ENCODE measurements around the gene LATS2.

The LATS2 gene

DNA sequence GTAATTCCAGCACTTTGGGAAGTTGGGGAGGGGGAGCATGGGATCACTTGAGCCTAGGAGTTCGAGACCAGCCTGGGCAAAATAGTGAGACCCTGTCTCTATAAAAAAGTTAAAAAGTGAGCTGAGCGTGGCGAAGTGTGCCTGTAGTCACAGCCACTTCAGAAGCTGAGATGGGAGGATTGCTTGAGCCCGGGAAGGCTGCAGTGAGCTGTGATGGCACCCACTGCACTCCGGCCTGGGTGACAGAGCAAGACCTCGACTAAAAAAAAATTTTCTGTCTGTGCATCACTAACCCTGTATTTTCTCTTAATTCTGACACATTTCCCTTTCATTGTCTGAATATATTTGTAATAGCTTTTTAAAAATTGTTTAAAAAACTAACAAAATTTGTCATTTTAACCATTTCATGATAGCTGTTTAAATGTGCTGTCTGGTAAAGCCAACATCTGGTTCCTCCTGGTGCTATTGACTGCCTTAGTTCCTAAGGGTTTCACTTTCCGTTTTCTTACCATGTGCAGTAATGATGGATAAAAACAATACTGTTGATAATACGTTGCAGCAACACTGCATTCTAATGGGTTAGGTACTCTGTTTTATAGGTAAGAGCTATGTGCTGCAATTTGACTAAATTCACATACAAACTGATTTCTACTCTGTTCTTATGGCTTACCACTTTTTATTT, 29.7 kb downstream of the LATS2 start:
- TF ChIP-seq ZNF274 (IDR thresholded peaks at IDR 0.05; ENCODE audit: low read depth, low read length) (no peak), SUZ12 (IDR thresholded peaks at IDR 0.05; ENCODE audit: extremely low read depth, insufficient read depth, insufficient read length) (no peak), YY1 (IDR thresholded peaks at IDR 0.05; ENCODE audit: insufficient read depth, insufficient read length) (no peak)
- Histone ChIP-seq H3K4me3 (ENCODE audit: insufficient read length, low read depth) (no peak overlapping the region), H3K36me3 (ENCODE audit: insufficient read depth, insufficient read length, low read length) (peaks cover 7% of the 10 kb centered on the region), H3K4me1 (ENCODE audit: insufficient read depth, insufficient read length) (peaks cover 5% of the 10 kb centered on the region), H3K9ac (ENCODE audit: insufficient read length, low read depth) (no peak overlapping the region), H3K27me3 (ENCODE audit: insufficient read depth, insufficient read length) (no peaks in the 10 kb centered on the region), H3K9me3 (ENCODE audit: insufficient read depth, low read length) (no peaks in the 10 kb centered on the region)
- no peak for DNase-seq (ENCODE audit: low read depth, low spot score)

DNA sequence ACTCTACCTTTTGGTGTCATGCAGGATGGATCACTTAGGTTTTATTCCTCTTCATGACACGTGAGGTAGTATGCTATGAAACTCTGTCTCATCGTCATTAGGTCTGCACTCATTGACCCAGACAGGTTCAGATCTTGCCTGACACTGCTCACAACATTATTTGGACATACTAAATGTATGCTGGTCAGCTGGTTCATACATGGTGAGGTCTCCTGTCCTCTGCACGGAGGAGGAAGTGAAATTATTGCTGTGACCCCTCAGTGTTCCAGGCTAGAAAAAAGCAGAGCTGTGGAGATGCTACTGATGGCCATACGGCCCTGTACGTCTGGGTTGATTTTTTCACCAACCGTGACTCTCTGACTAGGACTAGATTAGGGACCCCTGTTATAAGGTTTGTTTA, 35.8 kb downstream of the LATS2 start:
- H3K9ac ChIP-seq (ENCODE audit: insufficient read length, low read depth): no peak overlapping the region
- H3K27me3 ChIP-seq (ENCODE audit: insufficient read depth, insufficient read length): no peaks in the 10 kb centered on the region
- peaks cover 15% of the 10 kb centered on the region for H3K36me3 ChIP-seq (ENCODE audit: insufficient read depth, insufficient read length, low read length)

DNA sequence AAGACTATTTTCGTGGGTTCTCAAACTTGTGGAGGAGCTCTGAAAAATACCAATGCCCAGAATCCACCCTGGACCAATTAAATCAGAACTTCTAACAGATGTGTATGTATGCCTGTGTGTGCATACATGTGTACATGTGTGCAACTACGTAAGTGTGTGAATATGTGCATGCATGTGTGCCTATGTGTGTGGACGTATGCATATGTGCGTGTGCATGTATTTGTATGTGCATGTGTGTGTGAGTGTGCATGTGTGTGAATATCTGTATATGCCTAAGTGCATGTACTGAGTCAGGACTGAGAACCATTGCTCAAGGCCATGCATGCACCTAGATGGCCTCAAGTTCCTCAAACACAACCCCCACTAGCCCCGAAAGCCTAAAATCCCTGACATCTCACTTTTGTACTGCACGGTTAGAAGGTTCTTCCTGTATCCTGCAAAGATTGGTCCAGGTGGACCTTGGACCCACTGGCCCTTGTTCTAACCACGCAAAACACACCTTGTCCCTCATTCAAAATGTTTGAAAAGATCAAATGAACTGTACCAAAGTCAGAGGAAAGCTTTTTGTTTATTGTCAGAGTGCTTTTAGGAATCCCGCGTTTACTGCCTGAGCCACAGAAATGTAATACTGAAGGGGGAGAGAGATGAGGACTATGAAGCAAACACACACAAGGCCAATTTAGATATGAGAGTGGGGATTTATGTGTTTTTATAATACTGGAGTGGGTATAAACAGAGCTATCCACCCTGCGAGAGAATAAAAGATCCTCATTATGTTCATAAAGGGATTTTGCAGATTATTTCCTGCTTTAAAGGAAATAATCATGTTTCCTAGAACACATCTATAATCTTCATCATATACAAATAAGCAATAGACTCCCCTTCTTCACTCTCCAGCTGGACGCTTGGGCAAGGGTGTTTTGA, 39.1 kb downstream of the LATS2 start:
- TF ChIP-seq YY1 (IDR thresholded peaks at IDR 0.05; ENCODE audit: insufficient read depth, insufficient read length): no peak
- no peak for TF ChIP-seq ZNF274 (IDR thresholded peaks at IDR 0.05; ENCODE audit: low read depth, low read length)
- no peak for TF ChIP-seq SUZ12 (IDR thresholded peaks at IDR 0.05; ENCODE audit: extremely low read depth, insufficient read depth, insufficient read length)
- Histone ChIP-seq H3K4me1 (ENCODE audit: insufficient read depth, insufficient read length) (peaks cover 4% of the 10 kb centered on the region), H3K4me3 (ENCODE audit: insufficient read length, low read depth) (no peak overlapping the region), H3K36me3 (ENCODE audit: insufficient read depth, insufficient read length, low read length) (peaks cover 15% of the 10 kb centered on the region), H3K9me3 (ENCODE audit: insufficient read depth, low read length) (no peaks in the 10 kb centered on the region), H3K27me3 (ENCODE audit: insufficient read depth, insufficient read length) (no peaks in the 10 kb centered on the region), H3K9ac (ENCODE audit: insufficient read length, low read depth) (no peak overlapping the region)
- no peak for DNase-seq (ENCODE audit: low read depth, low spot score)

More for the DNA sequence above, 35.8 kb downstream of the LATS2 start:
- TF ChIP-seq SUZ12 (IDR thresholded peaks at IDR 0.05; ENCODE audit: extremely low read depth, insufficient read depth, insufficient read length) (no peak), YY1 (IDR thresholded peaks at IDR 0.05; ENCODE audit: insufficient read depth, insufficient read length) (no peak), ZNF274 (IDR thresholded peaks at IDR 0.05; ENCODE audit: low read depth, low read length) (no peak)
- Histone ChIP-seq H3K9me3 (ENCODE audit: insufficient read depth, low read length) (no peaks in the 10 kb centered on the region), H3K4me1 (ENCODE audit: insufficient read depth, insufficient read length) (peaks cover 4% of the 10 kb centered on the region), H3K4me3 (ENCODE audit: insufficient read length, low read depth) (no peak overlapping the region)
- DNase-seq (ENCODE audit: low read depth, low spot score): no peak

DNA sequence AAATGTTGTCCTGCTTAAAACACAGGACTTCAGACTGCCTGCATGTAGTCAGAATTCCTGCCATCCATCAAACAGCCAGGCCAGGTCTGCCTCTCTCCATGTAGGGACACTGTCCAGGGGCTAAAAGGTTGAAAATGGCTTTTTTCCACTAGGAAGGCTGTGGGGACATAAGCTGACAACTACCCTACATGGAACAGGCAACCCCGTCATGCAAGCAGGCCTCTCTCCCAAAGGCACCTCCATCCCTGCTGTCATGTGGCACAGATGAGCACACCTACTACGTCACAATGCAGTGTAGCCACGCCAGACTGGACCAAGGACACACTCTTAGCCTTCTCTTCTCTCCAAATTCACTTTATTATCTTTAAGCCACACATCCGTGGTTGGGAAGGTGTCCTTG, 40.8 kb downstream of the LATS2 start:
- TF ChIP-seq ZNF274 (IDR thresholded peaks at IDR 0.05; ENCODE audit: low read depth, low read length) (no peak), YY1 (IDR thresholded peaks at IDR 0.05; ENCODE audit: insufficient read depth, insufficient read length) (no peak), SUZ12 (IDR thresholded peaks at IDR 0.05; ENCODE audit: extremely low read depth, insufficient read depth, insufficient read length) (no peak)
- peaks cover 11% of the 10 kb centered on the region for H3K36me3 ChIP-seq (ENCODE audit: insufficient read depth, insufficient read length, low read length)
- DNase-seq (ENCODE audit: low read depth, low spot score): no peak
- H3K27me3 ChIP-seq (ENCODE audit: insufficient read depth, insufficient read length): no peaks in the 10 kb centered on the region
- no peaks in the 10 kb centered on the region for H3K9me3 ChIP-seq (ENCODE audit: insufficient read depth, low read length)
- H3K4me3 ChIP-seq (ENCODE audit: insufficient read length, low read depth): no peak overlapping the region
- peaks cover 4% of the 10 kb centered on the region for H3K4me1 ChIP-seq (ENCODE audit: insufficient read depth, insufficient read length)
- H3K9ac ChIP-seq (ENCODE audit: insufficient read length, low read depth): no peak overlapping the region

DNA sequence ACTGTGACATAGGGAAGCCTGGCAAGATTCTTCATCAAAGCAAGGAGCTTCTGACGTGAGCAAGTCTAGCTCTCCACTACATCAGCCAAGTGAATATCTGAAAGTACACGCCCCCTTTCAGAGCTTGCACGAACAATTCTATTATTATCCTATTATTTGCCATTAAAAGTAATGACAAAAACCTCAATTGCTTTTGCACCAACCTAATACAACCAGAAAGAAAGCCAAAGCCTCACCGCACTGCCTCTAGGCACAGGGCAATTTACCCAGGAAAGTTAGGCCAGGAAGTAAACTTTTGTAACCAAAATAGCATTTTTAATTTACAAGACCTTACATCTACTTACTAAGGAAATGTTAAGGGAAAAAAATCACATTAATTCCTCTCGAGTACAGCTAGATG, 41.2 kb downstream of the LATS2 start:
- TF ChIP-seq SUZ12 (IDR thresholded peaks at IDR 0.05; ENCODE audit: extremely low read depth, insufficient read depth, insufficient read length) (no peak), ZNF274 (IDR thresholded peaks at IDR 0.05; ENCODE audit: low read depth, low read length) (no peak), YY1 (IDR thresholded peaks at IDR 0.05; ENCODE audit: insufficient read depth, insufficient read length) (no peak)
- Histone ChIP-seq H3K9ac (ENCODE audit: insufficient read length, low read depth) (no peak overlapping the region), H3K4me1 (ENCODE audit: insufficient read depth, insufficient read length) (peaks cover 4% of the 10 kb centered on the region), H3K36me3 (ENCODE audit: insufficient read depth, insufficient read length, low read length) (peaks cover 9% of the 10 kb centered on the region), H3K27me3 (ENCODE audit: insufficient read depth, insufficient read length) (no peaks in the 10 kb centered on the region), H3K4me3 (ENCODE audit: insufficient read length, low read depth) (no peak overlapping the region), H3K9me3 (ENCODE audit: insufficient read depth, low read length) (no peaks in the 10 kb centered on the region)
- DNase-seq (ENCODE audit: low read depth, low spot score): no peak

DNA sequence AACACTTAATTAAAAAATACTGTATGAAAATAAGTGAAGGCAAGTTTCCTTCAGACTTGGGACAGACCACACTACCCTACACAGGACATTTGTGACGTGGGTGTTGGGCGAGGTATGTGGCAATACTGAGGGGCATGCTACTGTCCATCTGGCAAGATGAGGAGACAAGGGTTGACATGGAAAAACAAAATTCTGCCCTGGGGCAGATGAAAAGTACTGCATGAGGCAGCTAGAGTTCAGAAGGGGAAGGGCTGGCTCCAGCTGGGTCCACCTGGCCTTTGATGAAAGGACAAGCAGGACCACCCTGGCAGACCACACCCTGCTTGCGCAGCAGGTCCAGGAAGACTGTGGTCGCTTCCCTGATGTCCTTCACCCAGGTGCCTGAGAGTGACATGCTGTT, 43.2 kb downstream of the LATS2 start:
- no peak overlapping the region for H3K4me3 ChIP-seq (ENCODE audit: insufficient read length, low read depth)
- peaks cover 17% of the 10 kb centered on the region for H3K36me3 ChIP-seq (ENCODE audit: insufficient read depth, insufficient read length, low read length)
- peaks cover 4% of the 10 kb centered on the region for H3K4me1 ChIP-seq (ENCODE audit: insufficient read depth, insufficient read length)
- no peak overlapping the region for H3K9ac ChIP-seq (ENCODE audit: insufficient read length, low read depth)
- no peaks in the 10 kb centered on the region for H3K27me3 ChIP-seq (ENCODE audit: insufficient read depth, insufficient read length)
- DNase-seq (ENCODE audit: low read depth, low spot score): no peak
- no peak for TF ChIP-seq YY1 (IDR thresholded peaks at IDR 0.05; ENCODE audit: insufficient read depth, insufficient read length)
- TF ChIP-seq SUZ12 (IDR thresholded peaks at IDR 0.05; ENCODE audit: extremely low read depth, insufficient read depth, insufficient read length): no peak
- TF ChIP-seq ZNF274 (IDR thresholded peaks at IDR 0.05; ENCODE audit: low read depth, low read length): no peak
- H3K9me3 ChIP-seq (ENCODE audit: insufficient read depth, low read length): no peaks in the 10 kb centered on the region

DNA sequence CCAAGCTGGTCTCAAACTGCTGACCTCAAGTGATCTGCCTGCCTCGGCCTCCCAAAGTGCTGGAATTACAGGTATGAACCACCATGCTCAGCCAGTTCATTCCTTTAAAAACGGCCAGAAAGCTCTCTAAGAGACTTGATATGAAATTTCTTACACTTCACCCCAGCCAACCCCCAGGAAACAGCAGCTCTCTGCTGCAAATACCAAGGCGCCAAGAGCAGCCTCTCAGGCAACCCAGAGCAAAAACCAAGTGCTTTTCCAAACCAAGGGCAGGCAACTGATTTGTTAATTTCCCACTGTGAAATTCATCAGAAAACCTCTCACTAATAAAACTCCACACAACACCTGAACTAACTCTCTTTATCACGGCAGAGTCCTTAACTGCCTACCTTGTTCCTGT, 44.9 kb downstream of the LATS2 start:
- no peak for DNase-seq (ENCODE audit: low read depth, low spot score)
- TF ChIP-seq ZNF274 (IDR thresholded peaks at IDR 0.05; ENCODE audit: low read depth, low read length) (no peak), YY1 (IDR thresholded peaks at IDR 0.05; ENCODE audit: insufficient read depth, insufficient read length) (no peak), SUZ12 (IDR thresholded peaks at IDR 0.05; ENCODE audit: extremely low read depth, insufficient read depth, insufficient read length) (no peak)
- Histone ChIP-seq H3K9me3 (ENCODE audit: insufficient read depth, low read length) (no peaks in the 10 kb centered on the region), H3K9ac (ENCODE audit: insufficient read length, low read depth) (no peak overlapping the region), H3K27me3 (ENCODE audit: insufficient read depth, insufficient read length) (no peaks in the 10 kb centered on the region), H3K36me3 (ENCODE audit: insufficient read depth, insufficient read length, low read length) (peaks cover 15% of the 10 kb centered on the region), H3K4me3 (ENCODE audit: insufficient read length, low read depth) (no peak overlapping the region), H3K4me1 (ENCODE audit: insufficient read depth, insufficient read length) (no peaks in the 10 kb centered on the region)
